ENCODE results near the gene PIEZO1.

- TF ChIP-seq CTCF (conservative IDR thresholded peaks at IDR 0.05), result no peak
- no peak for TF ChIP-seq ZFX (IDR thresholded peaks at IDR 0.05)
Observed at GRCh38 chr16:88727871-88728270, 57.1 kb downstream of the PIEZO1 start.

Measured in C4-2B (cell line).